Peyer's patch (tissue), 4 donors: ENCODE measurements around the gene ITPR1. TPM values are rescaled to one million over a fixed set of nuclear protein-coding genes. Genes with fewer than 3 reads are reported as not detected.
A peak's percentile ranks its signal among the peaks of the same experiment; 100 is the strongest.

ENCODE experiments used
- DNase-seq, 3 donors: peaks; one replicate each; pipeline ENCODE4 v3.0.0-alpha.2; 2017 to 2019
- H3K27ac ChIP-seq, 4 donors: fragments of 200-600 bp; sonication (generic); one replicate each; pipeline ENCODE4 v1.5.1; 2016 to 2019
- H3K27me3 ChIP-seq, 2 donors: fragments of 200-600 bp; sonication (generic); one replicate each; pipeline ENCODE4 v1.5.1; 2019
- H3K36me3 ChIP-seq, 3 donors: fragments of 200-600 bp; sonication (generic); one replicate each; pipeline ENCODE4 v1.5.1; 2016 to 2019
- H3K4me1 ChIP-seq, 4 donors: fragments of 200-600 bp; sonication (generic); one replicate each; pipeline ENCODE4 v1.5.1; 2016 to 2019
- H3K4me3 ChIP-seq, 4 donors: fragments of 200-600 bp; sonication (generic); 1 replicate in 3 of 4; 2 replicates in 1 of 4; pipeline ENCODE4 v1.5.1; 2016 to 2019; ENCODE audit warnings: mild to moderate bottlenecking in 1 of 4
- H3K9me3 ChIP-seq, 4 donors: fragments of 200-600 bp; sonication (generic); one replicate each; pipeline ENCODE4 v1.5.1; 2016 to 2019; ENCODE audit warnings: mild to moderate bottlenecking in 1 of 4
- CTCF ChIP-seq, 6 experiments: fragments of 450-650 bp in 4 of 6; fragments of 200-600 bp in 2 of 6; sonication (generic) in 1 of 6; IDR thresholded peaks; one replicate each; pipeline ENCODE4 v1.5.1; 2017 to 2019; ENCODE audit warnings: antibody characterized with exemption in 6 of 6, mild to moderate bottlenecking in 3 of 6, moderate library complexity in 1 of 6
- POLR2A ChIP-seq, 2 donors: fragments of 450-650 bp; IDR thresholded peaks; one replicate each; pipeline ENCODE4 v1.5.1; 2017; ENCODE audit warnings: antibody characterized with exemption in 2 of 2, mild to moderate bottlenecking in 2 of 2, moderate library complexity in 2 of 2
- total RNA-seq, 4 donors: library from RNA; depleted of rRNA; stranded (reverse); fragments of >200 nt; gene quantifications; one replicate each; pipeline ENCODE4 v1.1.0, GENCODE V29; 2016

The ITPR1 gene
- total RNA-seq, 4 donors from 2014 or later: 13.3 to 142 (median 22.7) TPM

GRCh38 chr3:4637265-4637664, 144.1 kb downstream of the ITPR1 start:
- Histone ChIP-seq H3K9me3 (no peaks in the 10 kb centered on the region), H3K27ac (no peak overlapping the region), H3K4me1 (no peaks in the 10 kb centered on the region), H3K36me3 (peaks cover 0 to 15% (median 0%) of the 10 kb centered on the region in 3 donors), H3K27me3 (no peaks in the 10 kb centered on the region), H3K4me3 (no peak overlapping the region)
- TF ChIP-seq CTCF (IDR thresholded peaks at IDR 0.05) (no peak), POLR2A (IDR thresholded peaks at IDR 0.05) (no peak)
- DNase-seq: no peak

GRCh38 chr3:4641863-4642563, 148.9 kb downstream of the ITPR1 start:
- Histone ChIP-seq H3K27me3 (no peaks in the 10 kb centered on the region), H3K4me1 (no peaks in the 10 kb centered on the region), H3K4me3 (no peak overlapping the region), H3K27ac (no peak overlapping the region), H3K36me3 (peaks cover 0 to 28% (median 0%) of the 10 kb centered on the region in 3 donors), H3K9me3 (no peaks in the 10 kb centered on the region)
- no peak for DNase-seq
- TF ChIP-seq CTCF (IDR thresholded peaks at IDR 0.05) (no peak), POLR2A (IDR thresholded peaks at IDR 0.05) (no peak)

GRCh38 chr3:4642611-4643010, 149.5 kb downstream of the ITPR1 start:
- peaks cover 0 to 28% (median 0%) of the 10 kb centered on the region in 3 donors for H3K36me3 ChIP-seq
- DNase-seq: no peak
- H3K27ac ChIP-seq: peak overlapping the region in 1 of 4 donors; percentile 28
- no peaks in the 10 kb centered on the region for H3K9me3 ChIP-seq
- H3K4me3 ChIP-seq: no peak overlapping the region
- TF ChIP-seq POLR2A (IDR thresholded peaks at IDR 0.05) (no peak), CTCF (IDR thresholded peaks at IDR 0.05) (no peak)
- H3K27me3 ChIP-seq: no peaks in the 10 kb centered on the region
- no peaks in the 10 kb centered on the region for H3K4me1 ChIP-seq

- H3K27me3 ChIP-seq: no peaks in the 10 kb centered on the region
- no peak overlapping the region for H3K27ac ChIP-seq
- no peak for DNase-seq
- peaks cover 0 to 28% (median 0%) of the 10 kb centered on the region in 3 donors for H3K36me3 ChIP-seq
- TF ChIP-seq CTCF (IDR thresholded peaks at IDR 0.05): no peak
- TF ChIP-seq POLR2A (IDR thresholded peaks at IDR 0.05): no peak
- H3K4me1 ChIP-seq: no peaks in the 10 kb centered on the region
- H3K9me3 ChIP-seq: no peaks in the 10 kb centered on the region
- no peak overlapping the region for H3K4me3 ChIP-seq
These were observed 150.9 kb downstream of the ITPR1 start for GRCh38 chr3:4643904-4644547.

- H3K4me3 ChIP-seq: no peak overlapping the region
- H3K4me1 ChIP-seq: no peaks in the 10 kb centered on the region
- no peak overlapping the region for H3K27ac ChIP-seq
- TF ChIP-seq POLR2A (IDR thresholded peaks at IDR 0.05) (no peak), CTCF (IDR thresholded peaks at IDR 0.05) (no peak)
- no peaks in the 10 kb centered on the region for H3K9me3 ChIP-seq
- H3K27me3 ChIP-seq: no peaks in the 10 kb centered on the region
- DNase-seq: no peak
- peaks cover 0 to 32% (median 0%) of the 10 kb centered on the region in 3 donors for H3K36me3 ChIP-seq
These were observed 151.8 kb downstream of the ITPR1 start for GRCh38 chr3:4644951-4645350.
